ENCODE results near the gene CEND1. TPM values are rescaled to one million over a fixed set of nuclear protein-coding genes. Genes with fewer than 3 reads are reported as not detected.

The CEND1 gene
- 2.4 TPM for polyA plus RNA-seq (2013, experiment 1 of 2; ENCODE audit: insufficient read length)
- polyA plus RNA-seq (2013, experiment 2 of 2; ENCODE audit: insufficient read length): 1.4 TPM

GRCh38 chr11:789943-790342 lies at the start of gene CEND1:
TSS of gene CEND1 (minus strand) at chr11:790090. CDS start at chr11:788576, 1,514 bp downstream.
- peak; percentile 49 for DNase-seq

GRCh38 chr11:839280-839623 lies 49.4 kb upstream of the CEND1 start:
- no peak for DNase-seq

GRCh38 chr11:838441-839279 lies 48.8 kb upstream of the CEND1 start:
- no peak for DNase-seq

- no peak for DNase-seq
Observed at GRCh38 chr11:837990-838307, 48.1 kb upstream of the CEND1 start.

GRCh38 chr11:837189-837989 lies 47.5 kb upstream of the CEND1 start:
- no peak for DNase-seq

- DNase-seq: no peak
Observed at GRCh38 chr11:836700-837099, 46.8 kb upstream of the CEND1 start.

GRCh38 chr11:836274-836673 lies 46.4 kb upstream of the CEND1 start:
- DNase-seq: no peak

- DNase-seq: peak; percentile 84
Observed at GRCh38 chr11:834371-835316, 44.8 kb upstream of the CEND1 start.

- DNase-seq: no peak
Observed at GRCh38 chr11:833849-834311, 44.0 kb upstream of the CEND1 start.

- peak; percentile 62 for DNase-seq
Observed at GRCh38 chr11:833114-833791, 43.4 kb upstream of the CEND1 start.

GRCh38 chr11:832529-833113 lies 42.7 kb upstream of the CEND1 start, which contains the start of gene CD151:
TSS of gene CD151 (plus strand) at chr11:832952. CDS start at chr11:836070, 3,118 bp downstream.
- peak; percentile 62 for DNase-seq

GRCh38 chr11:831961-832528 lies 42.2 kb upstream of the CEND1 start:
- no peak for DNase-seq

GRCh38 chr11:831118-831864 lies 41.4 kb upstream of the CEND1 start:
- peak; percentile 54 for DNase-seq

- DNase-seq: peak; percentile 57
Observed at GRCh38 chr11:830295-831117, 40.6 kb upstream of the CEND1 start.

GRCh38 chr11:829847-830294 lies 40.0 kb upstream of the CEND1 start:
- DNase-seq: no peak

GRCh38 chr11:829176-829846 lies 39.4 kb upstream of the CEND1 start:
- DNase-seq: no peak

GRCh38 chr11:828506-829175 lies 38.8 kb upstream of the CEND1 start:
- DNase-seq: no peak

- DNase-seq: no peak
Observed at GRCh38 chr11:827897-828192, 38.0 kb upstream of the CEND1 start, which contains the start of gene CRACR2B. TSS of gene CRACR2B (plus strand) at chr11:827919. CDS start at chr11:828608, 689 bp downstream.
